Kidney epithelial cell (primary cell): ENCODE data around the gene EFR3B. TPM values are rescaled to one million over a fixed set of nuclear protein-coding genes. Genes with fewer than 3 reads are reported as not detected.

Source experiments
- DNase-seq: peaks from one replicate; pipeline ENCODE4 v3.0.0-alpha.2; 2010; ENCODE audit warnings: low read depth
- H3K27me3 ChIP-seq: 2 replicates; pipeline ENCODE4 v1.6.0; 2011; ENCODE audit warnings: low read length; ENCODE audit not compliant: control insufficient read depth, insufficient read depth
- H3K36me3 ChIP-seq: 2 replicates; pipeline ENCODE4 v1.5.1; 2011; ENCODE audit warnings: low read length; ENCODE audit not compliant: control insufficient read depth, insufficient read depth
- H3K4me3 ChIP-seq: 2 replicates; pipeline ENCODE4 v1.5.1; 2011; ENCODE audit warnings: low read depth, mild to moderate bottlenecking, control low read depth, low read length
- CTCF ChIP-seq: IDR thresholded peaks from 2 replicates; pipeline ENCODE4 v1.5.1; 2011; ENCODE audit warnings: mild to moderate bottlenecking, moderate library complexity, low read length, control low read depth, inconsistent platforms; ENCODE audit not compliant: insufficient read depth, poor library complexity, severe bottlenecking
- total RNA-seq: library from RNA; depleted of rRNA; stranded (reverse); fragments of >200 nt; gene quantifications from 2 replicates; pipeline ENCODE4 v1.2.3, GENCODE V29; 2015

The EFR3B gene
- total RNA-seq, 1 donor from 2014 or later = 2.3 TPM

GRCh38 chr2:25201265-25201664, 159.4 kb downstream of the EFR3B start:
- DNase-seq = no peak
- no peaks in the 10 kb centered on the region for H3K36me3 ChIP-seq
- no peak overlapping the region for H3K4me3 ChIP-seq
- peaks cover 3% of the 10 kb centered on the region for H3K27me3 ChIP-seq
- TF ChIP-seq CTCF = peak; percentile 27

GRCh38 chr2:25201794-25202193, 159.9 kb downstream of the EFR3B start:
- peaks cover 3% of the 10 kb centered on the region for H3K27me3 ChIP-seq

GRCh38 chr2:25202275-25202674, 160.4 kb downstream of the EFR3B start:
- peaks cover 3% of the 10 kb centered on the region for H3K27me3 ChIP-seq
- no peaks in the 10 kb centered on the region for H3K36me3 ChIP-seq
- TF ChIP-seq CTCF = no peak
- H3K4me3 ChIP-seq = no peak overlapping the region
- no peak for DNase-seq

More at GRCh38 chr2:25201794-25202193, 159.9 kb downstream of the EFR3B start:
- DNase-seq = no peak
- no peaks in the 10 kb centered on the region for H3K36me3 ChIP-seq
- no peak overlapping the region for H3K4me3 ChIP-seq
- TF ChIP-seq CTCF = no peak

GRCh38 chr2:25204190-25204838, 162.4 kb downstream of the EFR3B start:
- no peak for TF ChIP-seq CTCF
- no peak for DNase-seq
- no peaks in the 10 kb centered on the region for H3K36me3 ChIP-seq
- H3K4me3 ChIP-seq = no peak overlapping the region
- H3K27me3 ChIP-seq = peaks cover 3% of the 10 kb centered on the region

GRCh38 chr2:25207078-25207545, 165.2 kb downstream of the EFR3B start:
- H3K27me3 ChIP-seq = peaks cover 3% of the 10 kb centered on the region
- TF ChIP-seq CTCF = no peak
- H3K4me3 ChIP-seq = no peak overlapping the region
- DNase-seq = no peak
- no peaks in the 10 kb centered on the region for H3K36me3 ChIP-seq

Other genes starting within 250 kb of the EFR3B start
- 32.0 and 54.0 TPM in 2 replicates for gene PTRHD1, start 248.7 kb upstream of the EFR3B start, total RNA-seq
- gene CENPO, start 248.7 kb upstream of the EFR3B start, total RNA-seq = 8.5 and 10.9 TPM in 2 replicates
- gene ADCY3, start 121.8 kb upstream of the EFR3B start, total RNA-seq = 24.5 and 37.0 TPM in 2 replicates
- 3.6 and 4.9 TPM in 2 replicates for gene DNAJC27, start 70.1 kb upstream of the EFR3B start, total RNA-seq
- gene POMC, start 126.5 kb downstream of the EFR3B start, total RNA-seq = 7.7 and 8.8 TPM in 2 replicates